IMR-90 (cell line): ENCODE measurements around the gene MORN4. TPM values are rescaled to one million over a fixed set of nuclear protein-coding genes. Genes with fewer than 3 reads are reported as not detected.

Experiments used
- ATAC-seq: fragments of 200-7000 bp; cut with Tn5 transposase; 2 replicates; pipeline ENCODE4 v1.9.1; 2020; ENCODE audit warnings: low read depth, mild to moderate bottlenecking, moderate library complexity
- BruUV-seq: library from RNA; stranded (reverse); fragments of 400-500 nt; replicated peaks from 2 replicates; lab custom pipeline; 2021; lab: Mats Ljungman, UMichigan
- CTCF ChIA-PET: fragments of 300-600 bp; formaldehyde crosslinking; extraction: SDS; loops from one replicate; lab custom pipeline; 2021; ENCODE audit warnings: antibody characterized with exemption; lab: Yijun Ruan, JAX
- POLR2A ChIA-PET: fragments of 300-600 bp; sonication (Branson Sonifier 250); formaldehyde crosslinking; loops from one replicate; lab custom pipeline; 2022; ENCODE audit warnings: antibody characterized with exemption; ENCODE audit not compliant: unreplicated experiment; lab: Charles Lee
- DNase-seq: peaks from one replicate; pipeline ENCODE4 v3.0.0; 2013
- H2AFZ ChIP-seq: replicated peaks from 2 replicates; pipeline ENCODE3; 2013; ENCODE audit warnings: low read length, mild to moderate bottlenecking; ENCODE audit not compliant: poor library complexity
- H2AK5ac ChIP-seq: 2 replicates; pipeline ENCODE4 v1.6.1; 2013; ENCODE audit warnings: low read depth, low read length, inconsistent platforms
- H2AK9ac ChIP-seq: replicated peaks from 2 replicates; pipeline ENCODE3; 2013; ENCODE audit warnings: mild to moderate bottlenecking, low read depth, low read length, moderate library complexity; ENCODE audit not compliant: poor library complexity
- H2BK120ac ChIP-seq: 2 replicates; pipeline ENCODE4 v1.6.1; 2013; ENCODE audit warnings: low read depth, low read length, inconsistent platforms
- H2BK15ac ChIP-seq: 3 replicates; pipeline ENCODE4 v1.6.1; 2013; ENCODE audit warnings: low read depth, low read length, inconsistent platforms
- H2BK20ac ChIP-seq: 2 replicates; pipeline ENCODE4 v1.6.1; 2013; ENCODE audit warnings: low read depth, mild to moderate bottlenecking, inconsistent platforms, low read length, moderate library complexity
- H2BK5ac ChIP-seq: 2 replicates; pipeline ENCODE4 v1.6.1; 2013; ENCODE audit warnings: mild to moderate bottlenecking, low read depth, low read length, inconsistent platforms; ENCODE audit not compliant: poor library complexity, severe bottlenecking
- H3K14ac ChIP-seq: replicated peaks from 2 replicates; pipeline ENCODE4 v1.6.1; 2013; ENCODE audit warnings: low read depth, low read length, inconsistent platforms
- H3K18ac ChIP-seq: 2 replicates; pipeline ENCODE4 v1.6.1; 2013; ENCODE audit warnings: low read depth, low read length, control low read depth
- H3K23ac ChIP-seq: 2 replicates; pipeline ENCODE4 v1.6.1; 2013; ENCODE audit warnings: low read depth, low read length, inconsistent platforms
- H3K27ac ChIP-seq: 2 replicates; pipeline ENCODE4 v1.5.1; 2013; ENCODE audit warnings: mild to moderate bottlenecking, control low read depth, low read length; ENCODE audit not compliant: insufficient read depth
- H3K27me3 ChIP-seq: 2 replicates; pipeline ENCODE4 v1.6.1; 2013; ENCODE audit warnings: low read length; ENCODE audit not compliant: control insufficient read depth, insufficient read depth
- H3K36me3 ChIP-seq: 2 replicates; pipeline ENCODE4 v1.6.1; 2013; ENCODE audit warnings: low read length, mixed read lengths; ENCODE audit not compliant: control insufficient read depth, insufficient read depth
- H3K4ac ChIP-seq: 2 replicates; pipeline ENCODE4 v1.6.1; 2013; ENCODE audit warnings: low read depth, low read length, inconsistent platforms
- H3K4me1 ChIP-seq: 2 replicates; pipeline ENCODE4 v1.6.1; 2013; ENCODE audit warnings: low read length, mixed read lengths; ENCODE audit not compliant: control insufficient read depth, insufficient read depth
- H3K4me2 ChIP-seq: 2 replicates; pipeline ENCODE4 v1.6.1; 2013; ENCODE audit warnings: low read depth, mild to moderate bottlenecking, control low read depth, low read length, moderate library complexity
- H3K4me3 ChIP-seq: 2 replicates; pipeline ENCODE4 v1.5.1; 2013; ENCODE audit warnings: low read depth, mild to moderate bottlenecking, control low read depth, low read length, moderate library complexity; ENCODE audit not compliant: insufficient read depth
- H3K56ac ChIP-seq: 2 replicates; pipeline ENCODE4 v1.6.1; 2013; ENCODE audit warnings: low read length, inconsistent platforms; ENCODE audit not compliant: insufficient read depth; ENCODE audit errors: extremely low read depth
- H3K79me1 ChIP-seq, 2 experiments: 2 replicates each; pipeline ENCODE4 v1.6.1; 2013; ENCODE audit warnings: low read length in 2 of 2, inconsistent platforms in 1 of 2, low read depth in 1 of 2
- H3K9ac ChIP-seq: 2 replicates; pipeline ENCODE4 v1.6.1; 2013; ENCODE audit warnings: low read depth, low read length, control low read depth
- H3K9me1 ChIP-seq: 2 replicates; pipeline ENCODE4 v1.6.1; 2013; ENCODE audit warnings: low read length, inconsistent platforms; ENCODE audit not compliant: insufficient read depth
- H3K9me3 ChIP-seq: 2 replicates; pipeline ENCODE4 v1.6.1; 2013; ENCODE audit warnings: low read length; ENCODE audit not compliant: control insufficient read depth, insufficient read depth
- H4K20me1 ChIP-seq: 2 replicates; pipeline ENCODE4 v1.6.1; 2013; ENCODE audit warnings: low read length, inconsistent platforms; ENCODE audit not compliant: insufficient read depth
- H4K5ac ChIP-seq: 2 replicates; pipeline ENCODE4 v1.6.1; 2013; ENCODE audit warnings: mild to moderate bottlenecking, low read depth, low read length, control low read depth
- H4K8ac ChIP-seq, 2 experiments: 2 replicates each; pipeline ENCODE4 v1.6.1; 2013; ENCODE audit warnings: low read depth in 2 of 2, low read length in 2 of 2, control low read depth in 1 of 2, inconsistent platforms in 1 of 2
- H4K91ac ChIP-seq: 2 replicates; pipeline ENCODE4 v1.6.1; 2013; ENCODE audit warnings: low read depth, low read length, inconsistent platforms; ENCODE audit not compliant: insufficient read depth
- BHLHE40 ChIP-seq: fragments of 150-350 bp; IDR thresholded peaks from 2 replicates; pipeline ENCODE4 v1.6.1; 2016; ENCODE audit warnings: mild to moderate bottlenecking, low read depth, low read length
- CEBPB ChIP-seq: IDR thresholded peaks from 2 replicates; pipeline ENCODE4 v1.6.1; 2012; ENCODE audit warnings: low read depth, low read length, improper control_type of control experiment
- CHD1 ChIP-seq: IDR thresholded peaks from 2 replicates; pipeline ENCODE4 v1.6.1; 2012; ENCODE audit warnings: low read depth, low read length, improper control_type of control experiment
- FOS ChIP-seq: fragments of 150-350 bp; IDR thresholded peaks from 2 replicates; pipeline ENCODE4 v1.6.1; 2016; ENCODE audit warnings: low read depth, low read length
- MAFK ChIP-seq: IDR thresholded peaks from 2 replicates; pipeline ENCODE4 v1.6.1; 2012; ENCODE audit warnings: low read depth, low read length, improper control_type of control experiment
- MAZ ChIP-seq: IDR thresholded peaks from 2 replicates; pipeline ENCODE4 v1.6.1; 2012; ENCODE audit warnings: low read depth, mild to moderate bottlenecking, low read length, improper control_type of control experiment, moderate library complexity, borderline replicate concordance
- MXI1 ChIP-seq: IDR thresholded peaks from 2 replicates; pipeline ENCODE4 v1.6.1; 2012; ENCODE audit warnings: low read depth, mild to moderate bottlenecking, low read length, moderate library complexity, borderline replicate concordance
- NFE2L2 ChIP-seq: fragments of 150-350 bp; IDR thresholded peaks from 2 replicates; pipeline ENCODE4 v1.6.1; 2016; ENCODE audit warnings: low read depth, mild to moderate bottlenecking, low read length
- RAD21 ChIP-seq: IDR thresholded peaks from 2 replicates; pipeline ENCODE4 v1.6.1; 2012; ENCODE audit warnings: low read length, improper control_type of control experiment
- RCOR1 ChIP-seq: IDR thresholded peaks from 2 replicates; pipeline ENCODE4 v1.6.1; 2012; ENCODE audit warnings: mild to moderate bottlenecking, low read length, improper control_type of control experiment; ENCODE audit not compliant: insufficient replicate concordance
- RFX5 ChIP-seq: IDR thresholded peaks from 2 replicates; pipeline ENCODE4 v1.8.0; 2012; ENCODE audit warnings: low read depth, mild to moderate bottlenecking, low read length, moderate library complexity
- WGBS, 2 experiments: methylation state at CpG; one replicate each; pipeline versions ENCODE4 v1.1.5 to v1.1.7; 2013; ENCODE audit warnings: missing lambda C conversion rate in 2 of 2; ENCODE audit not compliant: insufficient read length in 1 of 2; ENCODE audit errors: extremely low coverage in 2 of 2; 5-methylcytosine and 5-hydroxymethylcytosine counted together
- dilution Hi-C: fragments of 300-500 bp; cut with HindIII; formaldehyde crosslinking; loops from one replicate; pipeline ENCODE4 v1.14.3; 2018; ENCODE audit warnings: low sequenced_read_pairs; ENCODE audit not compliant: unreplicated experiment
- in situ Hi-C: fragments of 300-500 bp; cut with MboI; formaldehyde crosslinking; loops from 3 replicates; pipeline ENCODE4 v1.14.3; 2019; ENCODE audit warnings: low sequenced_read_pairs, inconsistent platforms, mixed read lengths
- intact Hi-C: fragments of 100-400 bp; cut with micrococcal nuclease; formaldehyde crosslinking; loops from 2 replicates; pipeline ENCODE4 v1.10.0; 2022
- polyA plus RNA-seq, 3 experiments: library from polyadenylated mRNA; depleted of rRNA; stranded (reverse); fragments of >200 nt; gene quantifications; 2 replicates each; pipeline ENCODE4 v1.2.3, GENCODE V29; 2012; ENCODE audit warnings: low replicate concordance in 1 of 3
- total RNA-seq: library from RNA; depleted of rRNA; stranded (reverse); fragments of >200 nt; gene quantifications from 2 replicates; pipeline ENCODE4 v1.2.3, GENCODE V29; 2012
- TF ChIP-seq, protein P1 (sequence below): fragments of 150-350 bp; IDR thresholded peaks from 2 replicates; pipeline ENCODE4 v1.6.1; 2016; ENCODE audit warnings: low read depth, mild to moderate bottlenecking, low read length, moderate library complexity, borderline replicate concordance

Gene MORN4
- total and polyA plus RNA-seq, 2 of the 4 experiments (the other 2 are of a cell fraction) = 3.2 to 8.4 TPM

GRCh38 chr10:97596101-97597082, 36.9 kb downstream of the MORN4 start (continued):
- TF ChIP-seq MAZ = 0 out of 2 replicates have a peak, but pooled peaks have one; percentile 63
- no peak for TF ChIP-seq MXI1
- TF ChIP-seq BHLHE40 = no peak

DNA sequence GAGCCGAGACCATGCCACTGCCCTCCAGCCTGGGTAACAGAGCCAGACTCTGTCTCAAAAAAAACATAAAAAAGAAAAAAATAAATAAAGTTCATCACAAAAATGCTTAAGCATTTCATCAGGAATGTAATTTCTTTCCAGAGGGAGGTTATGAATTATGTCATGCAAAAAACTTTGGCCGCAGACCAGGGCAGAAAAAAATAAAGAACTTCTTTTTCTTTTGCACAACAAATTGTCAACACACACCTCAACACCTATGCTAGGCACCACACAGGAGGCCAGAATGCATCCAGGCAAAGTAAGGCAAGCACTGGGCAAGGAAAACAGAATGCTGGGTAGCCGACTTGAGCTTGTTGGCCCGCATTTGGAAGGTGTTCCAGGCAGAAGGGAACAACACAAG, 39.9 kb downstream of the MORN4 start:
- H3K18ac ChIP-seq = no peak overlapping the region
- no peak overlapping the region for H2AK9ac ChIP-seq
- H3K4me2 ChIP-seq = no peak overlapping the region
- no peak overlapping the region for H4K5ac ChIP-seq
- in situ Hi-C loops = no loop called here
- no peak overlapping the region for H3K56ac ChIP-seq
- H3K27me3 ChIP-seq = no peaks in the 10 kb centered on the region
- H4K20me1 ChIP-seq = peaks cover 3% of the 10 kb centered on the region; the same call in 1 of the 2 replicates
- ATAC-seq (peak; percentile 7), DNase-seq (peak; percentile 39)
- H3K9ac ChIP-seq = no peak overlapping the region
- BruUV-seq = no TSS peak
- H4K91ac ChIP-seq = no peak overlapping the region
- no peak overlapping the region for H2BK20ac ChIP-seq
- H3K4me3 ChIP-seq = no peak overlapping the region
- no peak overlapping the region for H4K8ac ChIP-seq
- no peak overlapping the region for H3K23ac ChIP-seq
- no peak overlapping the region for H3K4ac ChIP-seq
- no peak overlapping the region for H2AFZ ChIP-seq
- no peak overlapping the region for H3K27ac ChIP-seq
- dilution Hi-C loops = no loop called here
- H3K9me3 ChIP-seq = no peaks in the 10 kb centered on the region
- H3K14ac ChIP-seq = no peak overlapping the region
- CTCF ChIA-PET = no interaction called here
- no peaks in the 10 kb centered on the region for H3K36me3 ChIP-seq
- intact Hi-C loops = no loop called here
- WGBS, 2 experiments = 92% methylated on average over 2 of the region's 4 CpGs; no CpG with 5 or more reads in 1 of the 2 experiments
- no peak overlapping the region for H2BK15ac ChIP-seq
- no peak overlapping the region for H2AK5ac ChIP-seq
- peaks cover 15% of the 10 kb centered on the region for H3K4me1 ChIP-seq
- no peak for TF ChIP-seq FOS
- no peak for TF ChIP-seq RAD21
- TF ChIP-seq NFE2L2 = no peak
- TF ChIP-seq BHLHE40 = no peak
- no peak for TF ChIP-seq CEBPB
- TF ChIP-seq MAZ = no peak
- TF ChIP-seq MAFK = no peak
- no peak for TF ChIP-seq RFX5
- TF ChIP-seq RCOR1 = no peak
- TF ChIP-seq, protein P1, sequence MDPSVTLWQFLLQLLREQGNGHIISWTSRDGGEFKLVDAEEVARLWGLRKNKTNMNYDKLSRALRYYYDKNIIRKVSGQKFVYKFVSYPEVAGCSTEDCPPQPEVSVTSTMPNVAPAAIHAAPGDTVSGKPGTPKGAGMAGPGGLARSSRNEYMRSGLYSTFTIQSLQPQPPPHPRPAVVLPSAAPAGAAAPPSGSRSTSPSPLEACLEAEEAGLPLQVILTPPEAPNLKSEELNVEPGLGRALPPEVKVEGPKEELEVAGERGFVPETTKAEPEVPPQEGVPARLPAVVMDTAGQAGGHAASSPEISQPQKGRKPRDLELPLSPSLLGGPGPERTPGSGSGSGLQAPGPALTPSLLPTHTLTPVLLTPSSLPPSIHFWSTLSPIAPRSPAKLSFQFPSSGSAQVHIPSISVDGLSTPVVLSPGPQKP = no peak
- no peak for TF ChIP-seq CHD1
- no peak overlapping the region for H2BK120ac ChIP-seq
- no peaks in the 10 kb centered on the region for H3K79me1 ChIP-seq
- POLR2A ChIA-PET = no interaction called here
- H2BK5ac ChIP-seq = no peak overlapping the region
- H3K9me1 ChIP-seq = peaks cover 6% of the 10 kb centered on the region
